Measurements from ENCODE around the gene NCAPD3.

The NCAPD3 gene

GRCh38 chr11:134252346-134253187 lies 28.8 kb upstream of the NCAPD3 start:
- no peak for TF ChIP-seq CTCF (IDR thresholded peaks at IDR 0.05; ENCODE audit: control insufficient read depth, extremely low read depth, insufficient read depth)
- DNase-seq (ENCODE audit: low read depth): no peak
- peak overlapping the region; percentile 98 for H3K4me3 ChIP-seq (ENCODE audit: low read depth, low read length)

- no peak for TF ChIP-seq CTCF (IDR thresholded peaks at IDR 0.05; ENCODE audit: control insufficient read depth, extremely low read depth, insufficient read depth)
- no peak for DNase-seq (ENCODE audit: low read depth)
- no peak overlapping the region for H3K4me3 ChIP-seq (ENCODE audit: low read depth, low read length)
These were observed 26.9 kb upstream of the NCAPD3 start for GRCh38 chr11:134250675-134251074.

- DNase-seq (ENCODE audit: low read depth): no peak
- no peak overlapping the region for H3K4me3 ChIP-seq (ENCODE audit: low read depth, low read length)
- no peak for TF ChIP-seq CTCF (IDR thresholded peaks at IDR 0.05; ENCODE audit: control insufficient read depth, extremely low read depth, insufficient read depth)
These were observed 26.5 kb upstream of the NCAPD3 start for GRCh38 chr11:134250246-134250645.

DNA sequence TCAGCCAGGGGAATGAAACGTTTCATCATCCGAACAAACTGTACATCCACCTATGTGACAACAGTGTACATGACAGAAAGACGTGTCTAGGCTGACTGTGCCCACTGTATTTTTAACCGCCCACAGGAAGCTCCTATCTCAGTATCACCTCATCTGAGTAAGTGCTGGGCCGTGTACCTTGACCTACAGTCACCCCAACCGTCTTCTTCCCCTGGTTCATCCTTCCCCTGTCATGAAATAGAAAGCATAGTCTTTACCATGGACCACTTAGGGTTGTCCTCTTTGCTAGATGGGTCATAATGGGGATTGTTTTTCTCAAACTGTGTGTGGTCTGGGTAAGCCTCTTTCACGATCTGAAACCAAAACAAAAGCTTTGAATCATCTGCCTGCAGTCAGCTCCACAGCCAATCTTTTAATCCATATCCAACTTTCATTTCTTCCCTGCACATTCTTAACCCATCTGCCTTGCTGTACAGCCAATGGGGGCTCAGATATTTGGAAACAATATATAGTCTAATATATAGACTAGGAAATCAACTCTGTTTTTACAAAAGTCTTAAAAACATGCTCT lies 25.2 kb upstream of the NCAPD3 start:
- no peak for TF ChIP-seq CTCF (IDR thresholded peaks at IDR 0.05; ENCODE audit: control insufficient read depth, extremely low read depth, insufficient read depth)
- H3K4me3 ChIP-seq (ENCODE audit: low read depth, low read length): no peak overlapping the region
- no peak for DNase-seq (ENCODE audit: low read depth)

DNA sequence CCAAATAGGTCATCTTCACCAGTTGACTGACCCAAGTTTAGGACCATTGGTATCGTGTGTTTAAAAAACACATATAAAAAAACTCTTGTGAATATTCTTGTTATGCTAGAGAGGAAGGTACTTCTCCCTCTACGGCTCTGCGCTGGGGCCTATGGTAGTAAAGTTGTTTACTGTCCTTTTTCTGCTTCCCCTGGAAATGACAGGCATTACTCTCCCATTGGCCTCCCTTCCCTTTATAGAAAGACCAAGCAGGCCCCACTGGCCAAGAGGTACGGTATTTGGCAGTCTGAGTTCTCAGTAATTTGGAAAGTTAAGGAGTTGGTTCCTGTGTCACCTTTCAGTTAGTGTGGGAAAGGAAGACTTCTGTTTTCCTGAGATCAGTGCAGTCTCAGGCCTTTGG lies 22.9 kb upstream of the NCAPD3 start:
- no peak overlapping the region for H3K4me3 ChIP-seq (ENCODE audit: low read depth, low read length)
- no peak for TF ChIP-seq CTCF (IDR thresholded peaks at IDR 0.05; ENCODE audit: control insufficient read depth, extremely low read depth, insufficient read depth)
- no peak for DNase-seq (ENCODE audit: low read depth)

DNA sequence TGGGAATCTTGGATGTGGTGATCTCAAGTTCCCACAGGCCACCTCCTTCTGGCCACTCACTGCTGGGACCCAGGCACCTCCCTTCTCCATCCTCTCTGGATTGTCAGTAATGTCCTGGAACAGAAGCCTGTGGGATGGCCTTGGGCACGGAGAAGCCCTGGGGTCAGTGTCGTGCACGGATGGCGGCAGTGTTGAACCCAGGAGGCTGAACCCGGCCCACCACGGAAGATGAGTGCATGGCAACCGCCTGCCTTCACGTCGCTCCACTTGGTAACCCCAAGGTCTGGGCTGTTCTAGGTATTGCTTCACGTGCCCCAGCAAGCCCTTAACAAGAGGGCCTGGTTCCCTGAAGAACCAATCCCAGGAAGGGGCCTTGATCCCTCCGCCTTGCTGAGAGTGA lies 22.3 kb upstream of the NCAPD3 start:
- TF ChIP-seq CTCF (IDR thresholded peaks at IDR 0.05; ENCODE audit: control insufficient read depth, extremely low read depth, insufficient read depth): no peak
- DNase-seq (ENCODE audit: low read depth): no peak
- no peak overlapping the region for H3K4me3 ChIP-seq (ENCODE audit: low read depth, low read length)

Data from LNCaP clone FGC (cell line).